ENCODE data around the gene CHST3.

- TF ChIP-seq CTCF (conservative IDR thresholded peaks at IDR 0.05): no peak
- TF ChIP-seq ZFX (IDR thresholded peaks at IDR 0.05): no peak
Observed at GRCh38 chr10:72031706-72032105, 67.5 kb downstream of the CHST3 start.

Measured in C4-2B (cell line).